C4-2B (cell line): Measurements from ENCODE around the gene RFC5.

Experiments
- H3K27ac ChIP-seq: fragments of 450-650 bp; 2 replicates; pipeline ENCODE4 v1.5.1; 2017
- ZFX ChIP-seq: fragments of 450-650 bp; IDR thresholded peaks from 2 replicates; pipeline ENCODE4 v1.6.1; 2017
- TF ChIP-seq, protein P1 (sequence below): fragments of 450-650 bp; conservative IDR thresholded peaks from 2 replicates; pipeline ENCODE4 v1.5.1; 2017; ENCODE audit warnings: mild to moderate bottlenecking

The RFC5 gene

DNA sequence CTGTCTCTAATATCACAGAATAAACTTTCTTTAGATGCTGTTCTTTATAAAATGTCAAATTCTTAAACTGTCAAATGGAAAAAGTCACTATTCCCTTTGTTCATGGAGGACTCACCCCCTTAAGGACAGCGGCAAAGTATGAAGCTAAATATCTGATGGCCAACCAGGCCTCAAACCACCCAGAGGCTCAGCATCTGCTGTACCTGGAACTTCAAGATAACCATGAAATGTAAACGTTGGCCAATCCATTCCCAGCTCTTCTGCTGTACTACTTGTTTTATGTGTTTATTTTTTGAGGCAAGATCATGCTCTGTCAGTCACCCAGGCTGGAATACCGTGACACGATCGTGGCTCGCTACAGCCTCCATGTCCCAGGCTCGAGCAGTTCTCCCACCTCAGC, 15.7 kb downstream of the RFC5 start:
- TF ChIP-seq ZFX: no peak
- TF ChIP-seq, protein P1, sequence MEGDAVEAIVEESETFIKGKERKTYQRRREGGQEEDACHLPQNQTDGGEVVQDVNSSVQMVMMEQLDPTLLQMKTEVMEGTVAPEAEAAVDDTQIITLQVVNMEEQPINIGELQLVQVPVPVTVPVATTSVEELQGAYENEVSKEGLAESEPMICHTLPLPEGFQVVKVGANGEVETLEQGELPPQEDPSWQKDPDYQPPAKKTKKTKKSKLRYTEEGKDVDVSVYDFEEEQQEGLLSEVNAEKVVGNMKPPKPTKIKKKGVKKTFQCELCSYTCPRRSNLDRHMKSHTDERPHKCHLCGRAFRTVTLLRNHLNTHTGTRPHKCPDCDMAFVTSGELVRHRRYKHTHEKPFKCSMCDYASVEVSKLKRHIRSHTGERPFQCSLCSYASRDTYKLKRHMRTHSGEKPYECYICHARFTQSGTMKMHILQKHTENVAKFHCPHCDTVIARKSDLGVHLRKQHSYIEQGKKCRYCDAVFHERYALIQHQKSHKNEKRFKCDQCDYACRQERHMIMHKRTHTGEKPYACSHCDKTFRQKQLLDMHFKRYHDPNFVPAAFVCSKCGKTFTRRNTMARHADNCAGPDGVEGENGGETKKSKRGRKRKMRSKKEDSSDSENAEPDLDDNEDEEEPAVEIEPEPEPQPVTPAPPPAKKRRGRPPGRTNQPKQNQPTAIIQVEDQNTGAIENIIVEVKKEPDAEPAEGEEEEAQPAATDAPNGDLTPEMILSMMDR: no peak
- no peak overlapping the region for H3K27ac ChIP-seq

DNA sequence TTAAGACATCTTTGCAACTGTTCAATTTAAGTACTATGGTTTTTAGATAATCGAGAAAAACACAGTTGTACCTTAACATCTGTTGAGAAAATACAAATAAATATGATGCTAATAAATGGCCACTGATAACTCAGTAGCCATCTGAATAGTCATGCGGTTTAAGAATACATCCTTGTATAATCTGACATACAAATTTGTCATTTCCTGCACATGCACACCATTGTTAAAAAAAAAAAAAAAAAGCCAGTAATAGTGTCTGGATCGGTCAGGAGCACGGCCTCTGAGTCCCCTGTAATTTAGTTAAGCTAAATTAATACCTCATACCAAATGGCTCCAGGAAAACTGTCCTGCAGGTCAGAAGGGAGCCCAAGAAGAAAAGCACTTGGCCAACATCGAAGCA, 16.8 kb downstream of the RFC5 start:
- H3K27ac ChIP-seq: no peak overlapping the region
- TF ChIP-seq, protein P1: no peak
- TF ChIP-seq ZFX: no peak

DNA sequence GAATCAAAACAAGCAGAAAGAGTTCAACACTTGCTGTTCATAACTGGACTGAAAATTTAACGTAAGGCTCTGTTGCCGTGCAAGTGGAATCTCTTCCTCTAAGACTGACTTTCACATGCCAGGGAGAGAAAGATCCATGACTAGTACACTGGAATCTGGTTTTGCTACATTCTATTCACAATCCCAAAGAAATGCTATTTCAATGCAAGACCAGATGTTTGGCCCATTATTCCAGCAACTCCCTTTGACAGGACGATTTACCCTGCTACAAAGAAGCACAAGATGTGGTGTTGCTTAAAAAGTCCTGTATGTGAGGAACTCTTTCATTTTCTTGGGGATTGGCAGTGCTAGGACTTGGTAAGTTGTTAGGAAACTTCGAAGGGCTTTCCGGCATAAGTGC, 17.4 kb downstream of the RFC5 start:
- no peak for TF ChIP-seq ZFX
- TF ChIP-seq, protein P1: no peak
- H3K27ac ChIP-seq: no peak overlapping the region

DNA sequence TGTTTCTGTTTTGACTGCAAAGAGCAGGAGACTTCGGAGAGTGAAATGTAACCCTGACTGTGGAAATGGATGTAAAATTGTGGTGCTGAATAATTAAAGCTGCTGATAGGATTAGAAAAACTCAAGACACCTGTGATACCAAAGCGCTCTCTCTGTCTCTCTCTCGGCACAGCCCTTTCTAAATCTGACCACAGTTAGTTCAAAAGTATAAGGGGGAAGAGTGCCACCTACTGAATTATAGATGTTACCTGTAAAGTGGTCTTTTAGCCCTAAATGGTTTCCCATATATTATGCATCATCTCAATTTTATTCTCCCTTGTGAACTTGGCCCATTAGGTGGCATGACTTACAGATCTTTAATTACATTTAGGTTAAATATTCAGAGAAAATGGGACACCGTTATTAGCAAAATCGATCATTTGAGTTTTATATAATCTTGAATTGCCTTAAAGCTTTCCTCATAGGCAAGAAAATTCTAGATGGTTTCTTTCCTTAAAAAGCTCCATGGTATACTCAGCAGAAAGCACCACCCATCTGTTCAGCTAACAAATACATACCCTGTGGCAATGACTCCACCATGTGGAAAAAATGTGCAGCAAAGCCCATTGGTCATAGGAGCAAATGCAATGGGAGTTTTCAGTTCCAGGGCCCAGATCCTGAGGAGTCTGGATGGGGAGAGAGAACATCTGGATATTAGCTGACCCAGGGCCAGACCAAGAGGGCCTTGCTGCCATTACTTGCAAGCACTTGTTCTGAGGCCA, 18.1 kb downstream of the RFC5 start:
- H3K27ac ChIP-seq: no peak overlapping the region
- no peak for TF ChIP-seq ZFX
- TF ChIP-seq, protein P1: no peak; the same call in 1 of the 2 replicates

DNA sequence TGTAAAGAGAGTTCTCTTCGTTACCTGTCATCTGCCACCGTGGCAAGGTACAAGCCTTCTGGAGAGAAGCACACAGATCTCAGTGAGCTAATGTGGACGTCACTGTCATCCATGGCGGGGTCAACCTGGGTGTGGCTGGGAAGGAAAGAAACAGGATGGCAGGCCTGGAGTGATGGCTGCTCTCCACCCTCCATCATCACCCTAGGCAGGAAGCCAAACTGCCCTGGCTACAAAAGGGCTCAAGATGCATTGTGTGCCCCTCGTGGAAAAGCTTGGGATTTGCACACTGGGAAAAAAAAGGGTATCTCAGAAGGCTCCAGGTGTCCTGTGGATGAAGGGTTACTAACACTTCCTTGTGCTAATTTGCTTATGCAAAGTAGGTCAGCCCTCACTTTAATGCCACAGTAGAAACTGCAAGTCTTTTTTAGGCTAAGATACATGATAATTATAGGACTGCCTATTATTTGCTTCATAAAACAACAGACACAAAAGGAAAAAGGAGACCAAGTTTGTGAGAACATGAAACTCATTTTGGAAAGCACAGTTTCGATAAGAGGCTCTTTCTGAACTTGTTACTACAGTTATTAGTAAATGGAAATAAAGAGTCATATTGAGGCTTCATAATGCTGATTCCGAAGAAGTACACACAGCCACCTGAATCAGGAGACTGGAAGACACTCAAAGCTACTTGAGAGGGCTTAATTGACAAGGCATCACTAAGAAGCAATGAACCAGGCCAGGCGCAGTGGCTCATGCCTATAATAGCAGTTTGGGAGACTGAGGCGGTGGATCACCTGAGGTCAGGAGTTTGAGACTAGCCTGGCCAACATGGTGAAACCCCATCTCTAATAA, 18.9 kb downstream of the RFC5 start:
- no peak for TF ChIP-seq ZFX
- TF ChIP-seq, protein P1: no peak
- H3K27ac ChIP-seq: no peak overlapping the region

DNA sequence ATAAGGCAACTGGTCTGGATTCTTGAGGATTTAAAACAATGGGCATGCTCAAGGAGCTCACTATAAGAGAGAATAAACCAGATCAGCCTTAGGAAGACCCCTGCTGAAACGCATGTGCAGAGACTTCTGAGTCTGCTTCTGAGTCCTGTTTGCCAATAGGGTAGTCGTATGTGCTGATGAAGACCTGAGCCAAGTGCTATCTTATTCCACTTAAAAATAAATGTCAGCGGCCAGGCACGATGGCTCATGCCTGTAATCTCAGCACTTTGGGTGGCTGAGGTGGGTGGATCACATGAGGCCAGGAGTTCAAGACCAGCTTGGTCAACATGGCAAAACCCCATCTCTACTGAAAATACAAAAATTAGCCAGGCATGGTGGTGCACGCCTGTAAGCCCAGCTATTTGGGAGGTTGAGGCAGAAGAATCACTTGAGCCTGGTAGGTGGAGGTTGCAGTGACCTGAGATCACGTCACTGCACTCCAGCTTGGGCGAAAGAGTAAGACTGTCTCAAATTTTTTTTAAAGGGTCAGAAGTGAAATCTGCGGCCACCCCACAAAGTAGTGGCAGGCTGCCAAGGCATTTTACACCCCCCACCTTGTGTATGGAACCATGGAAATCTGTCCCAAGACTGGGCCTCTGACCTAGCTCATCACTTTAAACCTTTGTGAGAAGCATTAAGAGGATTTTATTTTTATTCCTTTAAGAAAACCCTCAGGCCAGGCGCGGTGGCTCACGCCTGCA, 20.3 kb downstream of the RFC5 start:
- H3K27ac ChIP-seq: no peak overlapping the region
- TF ChIP-seq ZFX: no peak
- TF ChIP-seq, protein P1: no peak

DNA sequence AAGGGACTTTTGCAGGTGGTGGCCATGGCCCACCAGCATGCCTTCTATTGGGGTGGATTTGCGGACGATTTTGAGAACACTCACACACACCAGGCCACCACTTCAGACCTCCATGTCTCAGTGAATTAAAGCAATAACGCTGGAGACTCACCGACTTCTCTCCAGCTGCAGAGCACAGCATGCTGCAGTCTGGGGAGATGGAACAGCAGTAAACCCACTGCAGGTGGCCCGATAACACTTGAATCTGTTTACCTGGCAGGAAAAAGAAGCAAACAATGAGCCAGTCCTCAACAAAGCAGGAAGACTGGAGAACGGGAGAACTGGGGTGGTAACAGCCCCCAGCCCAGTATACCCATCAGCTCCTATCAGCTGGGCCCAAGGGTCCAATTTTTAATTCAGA, 21.6 kb downstream of the RFC5 start:
- H3K27ac ChIP-seq: no peak overlapping the region

More for the DNA sequence above, 21.6 kb downstream of the RFC5 start:
- TF ChIP-seq ZFX: no peak
- TF ChIP-seq, protein P1: no peak
